ENCODE results near the gene RCCD1. TPM values are rescaled to one million over a fixed set of nuclear protein-coding genes. Genes with fewer than 3 reads are reported as not detected.

The RCCD1 gene
- total RNA-seq, 2 experiments from 2014 or later: 30.0 to 30.9 TPM

GRCh38 chr15:90952901-90953677, 1.6 kb upstream of the RCCD1 start:
- TF ChIP-seq CTCF (IDR thresholded peaks at IDR 0.05): no peak
- H3K36me3 Mint-ChIP-seq (ENCODE audit: low read depth): peaks cover 36% of the 10 kb centered on the region
- H3K4me1 Mint-ChIP-seq (ENCODE audit: low read depth): peaks cover 5% of the 10 kb centered on the region
- CTCF ChIA-PET: interaction anchor here (1.0 to 8.0 kb wide), 3 partner anchors 19 to 80 kb away, joined by 4 to 178 read pairs (median 10); partner anchors contain the start of genes HDDC3, MAN2A2 and UNC45A
- no peak overlapping the region for H3K4me3 Mint-ChIP-seq
- intact Hi-C loops (cut with micrococcal nuclease): no loop called here
- H3K27me3 Mint-ChIP-seq: no peaks in the 10 kb centered on the region
- peak overlapping the region; percentile 53 for H3K27ac Mint-ChIP-seq
- POLR2A ChIA-PET: interaction anchor here (0.9 to 8.3 kb wide), 2 partner anchors 15 to 24 kb away, joined by 3 to 98 read pairs; partner anchors contain the start of genes HDDC3 and UNC45A
- H3K9me3 Mint-ChIP-seq: no peaks in the 10 kb centered on the region
- DNase-seq (no peak), ATAC-seq (no peak)

- H3K36me3 Mint-ChIP-seq (ENCODE audit: low read depth): peaks cover 32% of the 10 kb centered on the region
- peak overlapping the region; percentile 94 for H3K27ac Mint-ChIP-seq
- peaks cover 5% of the 10 kb centered on the region for H3K4me1 Mint-ChIP-seq (ENCODE audit: low read depth)
- ATAC-seq (no peak), DNase-seq (no peak)
- ChIA-PET CTCF (interaction anchor here (1.0 to 8.0 kb wide), 7 partner anchors 10 to 254 kb away, joined by 3 to 178 read pairs (median 10); partner anchors contain the start of genes HDDC3, MAN2A2 and UNC45A), POLR2A (interaction anchor here (0.7 to 8.3 kb wide), 11 partner anchors 16 to 73 kb away, joined by 3 to 98 read pairs (median 4); partner anchors contain the start of genes HDDC3 and UNC45A)
- H3K27me3 Mint-ChIP-seq: no peaks in the 10 kb centered on the region
- peak overlapping the region; percentile 85 for H3K4me3 Mint-ChIP-seq
- no peak for TF ChIP-seq CTCF (IDR thresholded peaks at IDR 0.05)
- no peaks in the 10 kb centered on the region for H3K9me3 Mint-ChIP-seq
- intact Hi-C loops (cut with micrococcal nuclease): no loop called here
Measured at GRCh38 chr15:90953947-90954711, 555 bp upstream of the RCCD1 start.

GRCh38 chr15:90955624-90956273, 1.1 kb downstream of the RCCD1 start:
- Mint-ChIP-seq H3K4me3 (peak overlapping the region; percentile 85), H3K9me3 (no peaks in the 10 kb centered on the region), H3K4me1 (ENCODE audit: low read depth) (peaks cover 5% of the 10 kb centered on the region), H3K27me3 (no peaks in the 10 kb centered on the region), H3K36me3 (ENCODE audit: low read depth) (peaks cover 43% of the 10 kb centered on the region), H3K27ac (peak overlapping the region; percentile 94)
- ChIA-PET CTCF (interaction anchor here (0.8 to 8.0 kb wide), 31 partner anchors 8 to 399 kb away, joined by 3 to 178 read pairs (median 7); partner anchors contain the start of genes HDDC3, MAN2A2, SV2B and UNC45A), POLR2A (interaction anchor here (0.9 to 8.3 kb wide), 13 partner anchors 9 to 94 kb away, joined by 3 to 98 read pairs (median 4); partner anchors contain the start of genes HDDC3, MAN2A2 and UNC45A)
- DNase-seq (no peak), ATAC-seq (no peak)
- TF ChIP-seq CTCF (IDR thresholded peaks at IDR 0.05): no peak
- intact Hi-C loops (cut with micrococcal nuclease): loop anchor here (5.0 kb wide), 1 partner anchor 317 kb away; no protein-coding TSS in a partner anchor

GRCh38 chr15:90956274-90957030, 1.8 kb downstream of the RCCD1 start:
- Mint-ChIP-seq H3K4me3 (peak overlapping the region; percentile 85), H3K27me3 (no peaks in the 10 kb centered on the region), H3K27ac (peak overlapping the region; percentile 94), H3K4me1 (ENCODE audit: low read depth) (peaks cover 5% of the 10 kb centered on the region), H3K36me3 (ENCODE audit: low read depth) (peaks cover 50% of the 10 kb centered on the region), H3K9me3 (no peaks in the 10 kb centered on the region)
- intact Hi-C loops (cut with micrococcal nuclease): loop anchor here (5.0 kb wide), 1 partner anchor 316 kb away; no protein-coding TSS in a partner anchor
- POLR2A ChIA-PET: interaction anchor here (0.6 to 8.3 kb wide), 13 partner anchors 10 to 93 kb away, joined by 3 to 98 read pairs (median 4); partner anchors contain the start of genes HDDC3, MAN2A2 and UNC45A
- ATAC-seq (no peak), DNase-seq (peak; percentile 72)
- CTCF ChIA-PET: interaction anchor here (0.7 to 8.0 kb wide), 36 partner anchors 9 to 399 kb away, joined by 3 to 178 read pairs (median 6); partner anchors contain the start of genes HDDC3, MAN2A2, SV2B and UNC45A
- peak; percentile 97 for TF ChIP-seq CTCF (IDR thresholded peaks at IDR 0.05)
